Osteoblast (primary cell): Measurements from ENCODE around the gene THTPA. TPM values are rescaled to one million over a fixed set of nuclear protein-coding genes. Genes with fewer than 3 reads are reported as not detected.

Experiments used
- DNase-seq: peaks from one replicate; pipeline ENCODE4 v3.0.0; 2011; ENCODE audit warnings: low spot score, mixed read lengths; ENCODE audit not compliant: insufficient read length; ENCODE audit errors: missing footprints
- H2AFZ ChIP-seq: 2 replicates; pipeline ENCODE4 v1.6.0; 2011; ENCODE audit warnings: mild to moderate bottlenecking, low read length
- H3K27ac ChIP-seq: 2 replicates; pipeline ENCODE4 v1.5.1; 2011; ENCODE audit warnings: mild to moderate bottlenecking, low read depth, low read length, moderate library complexity
- H3K27me3 ChIP-seq: 2 replicates; pipeline ENCODE4 v1.6.0; 2012; ENCODE audit warnings: mild to moderate bottlenecking, control low read depth, inconsistent platforms, low read length, moderate library complexity; ENCODE audit not compliant: insufficient read depth
- H3K36me3 ChIP-seq: 2 replicates; pipeline ENCODE4 v1.5.1; 2011; ENCODE audit warnings: mild to moderate bottlenecking, low read length, control low read depth, moderate library complexity; ENCODE audit not compliant: insufficient read depth
- H3K4me1 ChIP-seq: 2 replicates; pipeline ENCODE4 v1.5.1; 2011; ENCODE audit warnings: mild to moderate bottlenecking, low read length, control low read depth, moderate library complexity; ENCODE audit not compliant: insufficient read depth
- H3K4me2 ChIP-seq: 2 replicates; pipeline ENCODE4 v1.6.0; 2011; ENCODE audit warnings: mild to moderate bottlenecking, low read length; ENCODE audit not compliant: insufficient read depth
- H3K4me3 ChIP-seq: fragments of 200-600 bp; sonication (generic); 3 replicates; pipeline ENCODE4 v1.5.1; 2012; ENCODE audit warnings: mild to moderate bottlenecking, low read length, inconsistent platforms; ENCODE audit not compliant: insufficient read depth
- H3K79me2 ChIP-seq: 2 replicates; pipeline ENCODE4 v1.6.0; 2012; ENCODE audit warnings: mild to moderate bottlenecking, low read length, control low read depth, inconsistent platforms; ENCODE audit not compliant: insufficient read depth
- H3K9me3 ChIP-seq: 2 replicates; pipeline ENCODE4 v1.5.1; 2011; ENCODE audit warnings: low read depth, low read length, control low read depth
- H4K20me1 ChIP-seq: 2 replicates; pipeline ENCODE4 v1.6.0; 2012; ENCODE audit warnings: mild to moderate bottlenecking, low read length, control low read depth; ENCODE audit not compliant: insufficient read depth
- CTCF ChIP-seq: IDR thresholded peaks from 2 replicates; pipeline ENCODE4 v1.5.1; 2011; ENCODE audit warnings: mild to moderate bottlenecking, low read depth, low read length, moderate library complexity; ENCODE audit errors: extremely low read depth
- total RNA-seq: library from RNA; depleted of rRNA; stranded (reverse); fragments of >200 nt; gene quantifications from 2 replicates; pipeline ENCODE4 v1.2.3, GENCODE V29; 2012

The THTPA gene
- total RNA-seq, 1 donor = 27.5 TPM

- peaks cover 20% of the 10 kb centered on the region for H3K36me3 ChIP-seq
- peaks cover 17% of the 10 kb centered on the region for H3K4me1 ChIP-seq
- H3K9me3 ChIP-seq = no peaks in the 10 kb centered on the region
- H3K4me2 ChIP-seq = no peak overlapping the region
- H3K27me3 ChIP-seq = no peaks in the 10 kb centered on the region
- H3K4me3 ChIP-seq = no peak overlapping the region
- no peak overlapping the region for H2AFZ ChIP-seq
- no peak overlapping the region for H3K27ac ChIP-seq
- peaks cover 23% of the 10 kb centered on the region for H4K20me1 ChIP-seq
- peaks cover 24% of the 10 kb centered on the region for H3K79me2 ChIP-seq
- TF ChIP-seq CTCF = no peak
- DNase-seq = no peak
These were observed 4.0 kb downstream of the THTPA start for GRCh38 chr14:23559926-23560520.

- DNase-seq = no peak
- peaks cover 17% of the 10 kb centered on the region for H3K4me1 ChIP-seq
- no peak for TF ChIP-seq CTCF
- H3K27ac ChIP-seq = no peak overlapping the region
- H3K4me3 ChIP-seq = no peak overlapping the region
- H3K9me3 ChIP-seq = no peaks in the 10 kb centered on the region
- H4K20me1 ChIP-seq = peaks cover 23% of the 10 kb centered on the region
- peaks cover 22% of the 10 kb centered on the region for H3K79me2 ChIP-seq
- no peaks in the 10 kb centered on the region for H3K27me3 ChIP-seq
- no peak overlapping the region for H3K4me2 ChIP-seq
- H2AFZ ChIP-seq = no peak overlapping the region
- peaks cover 20% of the 10 kb centered on the region for H3K36me3 ChIP-seq
These were observed 5.2 kb downstream of the THTPA start for GRCh38 chr14:23561259-23561658.

GRCh38 chr14:23561873-23562821, 6.1 kb downstream of the THTPA start:
- Histone ChIP-seq H4K20me1 (peaks cover 23% of the 10 kb centered on the region), H3K4me2 (no peak overlapping the region), H3K79me2 (peaks cover 13% of the 10 kb centered on the region), H3K27me3 (no peaks in the 10 kb centered on the region), H3K27ac (no peak overlapping the region), H2AFZ (no peak overlapping the region), H3K9me3 (no peaks in the 10 kb centered on the region), H3K36me3 (peaks cover 20% of the 10 kb centered on the region), H3K4me1 (peaks cover 17% of the 10 kb centered on the region), H3K4me3 (no peak overlapping the region)
- TF ChIP-seq CTCF = no peak
- DNase-seq = peak; percentile 59
